T-cell (primary cell): ENCODE data around the gene CNTRL. TPM values are rescaled to one million over a fixed set of nuclear protein-coding genes. Genes with fewer than 3 reads are reported as not detected.

Source experiments
- ATAC-seq, 4 experiments: fragments of 200-7000 bp in 3 of 4; fragments of 150-1000 bp in 1 of 4; cut with Tn5 transposase; replicated peaks in 1 of 4; 1 replicate in 3 of 4; 2 replicates in 1 of 4; pipeline ENCODE4 v1.10.0; 2021; ENCODE audit warnings: moderate library complexity in 3 of 4, mild to moderate bottlenecking in 2 of 4, moderate number of reproducible peaks in 1 of 4
- CTCF ChIA-PET, 2 donors: fragments of 300-600 bp; sonication (Branson Sonifier 250); formaldehyde crosslinking; loops; one replicate each; lab custom pipeline; 2022; ENCODE audit warnings: antibody characterized with exemption in 2 of 2; lab: Charles Lee
- POLR2A ChIA-PET, 2 donors: fragments of 300-600 bp; sonication (Branson Sonifier 250); formaldehyde crosslinking; loops; one replicate each; lab custom pipeline; 2022; ENCODE audit warnings: antibody characterized with exemption in 2 of 2; lab: Charles Lee
- DNase-seq, 35 experiments: peaks; one replicate each; pipeline versions ENCODE4 v3.0.0 to v3.0.0-alpha.2; 2013 to 2023
- H3K27ac ChIP-seq: one replicate; pipeline ENCODE4 v1.5.1; 2013; ENCODE audit warnings: low read length
- H3K27me3 ChIP-seq, 2 experiments: replicated peaks in 1 of 2; 1 replicate in 1 of 2; 2 replicates in 1 of 2; pipeline versions ENCODE4 v1.6.1 to v1.7.0; 2013; ENCODE audit warnings: low read length in 1 of 2, mixed read lengths in 1 of 2; ENCODE audit not compliant: control insufficient read depth in 2 of 2, insufficient read depth in 2 of 2; ENCODE audit errors: extremely low read depth in 1 of 2
- H3K36me3 ChIP-seq, 2 donors: 1 replicate in 1 of 2; 2 replicates in 1 of 2; pipeline versions ENCODE4 v1.6.1 to v1.7.0; 2013; ENCODE audit warnings: low read length in 1 of 2; ENCODE audit not compliant: control insufficient read depth in 2 of 2, insufficient read depth in 1 of 2; ENCODE audit errors: extremely low read depth in 1 of 2
- H3K4me1 ChIP-seq, 2 experiments: 1 replicate in 1 of 2; 2 replicates in 1 of 2; pipeline versions ENCODE4 v1.6.1 to v1.7.0; 2013; ENCODE audit warnings: low read length in 2 of 2, mixed read lengths in 1 of 2; ENCODE audit not compliant: insufficient read depth in 2 of 2, control insufficient read depth in 1 of 2; ENCODE audit errors: extremely low read depth in 1 of 2
- H3K4me3 ChIP-seq, 2 donors: 1 replicate in 1 of 2; 2 replicates in 1 of 2; pipeline versions ENCODE4 v1.5.1 to v1.7.0; 2013; ENCODE audit warnings: mild to moderate bottlenecking in 2 of 2, low read length in 1 of 2, moderate library complexity in 1 of 2; ENCODE audit not compliant: control insufficient read depth in 1 of 2; ENCODE audit errors: extremely low read depth in 1 of 2
- H3K9me3 ChIP-seq: 2 replicates; pipeline ENCODE4 v1.7.0; 2013
- H3K27ac Mint-ChIP-seq, 2 donors: one replicate each; pipeline ENCODE4 v1.8.0; 2020 to 2021; ENCODE audit warnings: mild to moderate bottlenecking in 2 of 2, mixed read lengths in 2 of 2
- H3K27me3 Mint-ChIP-seq, 2 donors: one replicate each; pipeline ENCODE4 v1.8.0; 2021 to 2022; ENCODE audit warnings: mixed read lengths in 2 of 2
- H3K36me3 Mint-ChIP-seq: one replicate; pipeline ENCODE4 v1.8.0; 2021; ENCODE audit warnings: mixed read lengths
- H3K4me1 Mint-ChIP-seq, 3 donors: one replicate each; pipeline ENCODE4 v1.8.0; 2020 to 2022; ENCODE audit warnings: mixed read lengths in 3 of 3, mild to moderate bottlenecking in 1 of 3
- H3K4me3 Mint-ChIP-seq, 3 donors: one replicate each; pipeline ENCODE4 v1.8.0; 2020 to 2022; ENCODE audit warnings: mild to moderate bottlenecking in 3 of 3, mixed read lengths in 3 of 3, moderate library complexity in 3 of 3
- H3K9me3 Mint-ChIP-seq, 3 donors: one replicate each; pipeline ENCODE4 v1.8.0; 2020 to 2022; ENCODE audit warnings: mixed read lengths in 3 of 3
- WGBS: methylation state at CpG from one replicate; pipeline ENCODE4 v1.1.5; 2013; ENCODE audit warnings: missing lambda C conversion rate; ENCODE audit not compliant: insufficient coverage; 5-methylcytosine and 5-hydroxymethylcytosine counted together
- total RNA-seq, 35 experiments: library from RNA in 6 of 35; stranded (reverse) in 6 of 35; fragments of 120-200 nt in 1 of 35; gene quantifications; one replicate each; pipeline versions ENCODE4 v1.2.1 to v1.2.4 and lab custom pipeline; 2013 to 2026

CNTRL gene
- total RNA-seq, 5 donors from 2014 or later (not counting 1 experiment from before 2014, with no cell fraction given), result 84.6 to 101 (median 93.7) TPM

GRCh38 chr9:121140162-121140561 is 65.4 kb downstream of the CNTRL start:
- H3K4me3 Mint-ChIP-seq, result no peak overlapping the region
- peaks cover 81% of the 10 kb centered on the region for H3K36me3 Mint-ChIP-seq
- peak overlapping the region; percentile 29 to 45 for H3K27ac Mint-ChIP-seq
- H3K27me3 Mint-ChIP-seq, result no peaks in the 10 kb centered on the region
- no peaks in the 10 kb centered on the region for H3K4me1 ChIP-seq
- peaks cover 13 to 94% of the 10 kb centered on the region in 2 donors for H3K36me3 ChIP-seq
- H3K9me3 Mint-ChIP-seq, result no peaks in the 10 kb centered on the region
- H3K9me3 ChIP-seq, result no peaks in the 10 kb centered on the region
- no peaks in the 10 kb centered on the region for H3K27me3 ChIP-seq
- WGBS, result no CpG with 5 or more reads among the region's 1 CpG
- ChIA-PET POLR2A (no interaction called here), CTCF (no interaction called here)
- H3K4me1 Mint-ChIP-seq, result peaks cover 5 to 17% (median 12%) of the 10 kb centered on the region in 3 donors
- H3K4me3 ChIP-seq, result no peak overlapping the region
- no peak overlapping the region for H3K27ac ChIP-seq
- no peak for ATAC-seq
- no peak for DNase-seq

GRCh38 chr9:121141306-121141705 is 66.6 kb downstream of the CNTRL start:
- no peaks in the 10 kb centered on the region for H3K9me3 Mint-ChIP-seq
- POLR2A ChIA-PET, result no interaction called here
- no peak overlapping the region for H3K27ac ChIP-seq
- H3K9me3 ChIP-seq, result no peaks in the 10 kb centered on the region
- H3K36me3 ChIP-seq, result peaks cover 17 to 96% of the 10 kb centered on the region in 2 donors
- H3K4me3 ChIP-seq, result no peak overlapping the region
- H3K36me3 Mint-ChIP-seq, result peaks cover 77% of the 10 kb centered on the region
- H3K27ac Mint-ChIP-seq, result peak overlapping the region; percentile 9 to 83
- no peaks in the 10 kb centered on the region for H3K4me1 ChIP-seq
- H3K27me3 ChIP-seq, result no peaks in the 10 kb centered on the region
- no peak overlapping the region for H3K4me3 Mint-ChIP-seq
- ATAC-seq (no peak), DNase-seq (no peak)
- no peaks in the 10 kb centered on the region for H3K27me3 Mint-ChIP-seq
- CTCF ChIA-PET, result interaction anchor here in 1 of 2 donors (0.6 kb wide), 1 partner anchor 159 kb away, joined by 3 read pairs; no protein-coding TSS in a partner anchor
- H3K4me1 Mint-ChIP-seq, result peaks cover 0 to 12% (median 10%) of the 10 kb centered on the region in 3 donors
- 100% methylated on average over 1 of the region's 1 CpG for WGBS

- DNase-seq (no peak), ATAC-seq (no peak)
- H3K9me3 ChIP-seq, result no peaks in the 10 kb centered on the region
- CTCF ChIA-PET, result interaction anchor here in 1 of 2 donors (0.6 kb wide), 1 partner anchor 159 kb away, joined by 3 read pairs; no protein-coding TSS in a partner anchor
- WGBS, result no CpG with 5 or more reads among the region's 1 CpG
- peaks cover 21 to 96% of the 10 kb centered on the region in 2 donors for H3K36me3 ChIP-seq
- peaks cover 0 to 9% (median 9%) of the 10 kb centered on the region in 3 donors for H3K4me1 Mint-ChIP-seq
- peaks cover 79% of the 10 kb centered on the region for H3K36me3 Mint-ChIP-seq
- H3K27ac ChIP-seq, result no peak overlapping the region
- POLR2A ChIA-PET, result no interaction called here
- no peaks in the 10 kb centered on the region for H3K4me1 ChIP-seq
- no peaks in the 10 kb centered on the region for H3K27me3 ChIP-seq
- H3K27me3 Mint-ChIP-seq, result no peaks in the 10 kb centered on the region
- H3K27ac Mint-ChIP-seq, result peak overlapping the region; percentile 9 to 83
- H3K9me3 Mint-ChIP-seq, result no peaks in the 10 kb centered on the region
- no peak overlapping the region for H3K4me3 ChIP-seq
- no peak overlapping the region for H3K4me3 Mint-ChIP-seq
Observed at GRCh38 chr9:121141706-121142105, 67.0 kb downstream of the CNTRL start.

- ChIA-PET POLR2A (no interaction called here), CTCF (interaction anchor here in 1 of 2 donors (1.0 to 1.5 kb wide), 2 partner anchors 12 to 22 kb away, joined by 3 to 4 read pairs; no protein-coding TSS in a partner anchor)
- H3K4me3 ChIP-seq, result no peak overlapping the region
- no peak overlapping the region for H3K4me3 Mint-ChIP-seq
- no peak for DNase-seq
- no peaks in the 10 kb centered on the region for H3K27me3 Mint-ChIP-seq
- no peaks in the 10 kb centered on the region for H3K27me3 ChIP-seq
- no peaks in the 10 kb centered on the region for H3K9me3 Mint-ChIP-seq
- 100% methylated on average over 1 of the region's 2 CpGs for whole genome bisulfite sequencing
- no peaks in the 10 kb centered on the region for H3K4me1 ChIP-seq
- peak overlapping the region in 1 of 2 donors; percentile 41 for H3K27ac Mint-ChIP-seq
- H3K27ac ChIP-seq, result no peak overlapping the region
- ATAC-seq, result no peak
- peaks cover 28 to 99% of the 10 kb centered on the region in 2 donors for H3K36me3 ChIP-seq
- H3K36me3 Mint-ChIP-seq, result peaks cover 86% of the 10 kb centered on the region
- H3K4me1 Mint-ChIP-seq, result peaks cover 0 to 5% (median under 1%) of the 10 kb centered on the region in 3 donors
- no peaks in the 10 kb centered on the region for H3K9me3 ChIP-seq
Observed at GRCh38 chr9:121143771-121144170, 69.0 kb downstream of the CNTRL start.

GRCh38 chr9:121144482-121144881 is 69.7 kb downstream of the CNTRL start:
- POLR2A ChIA-PET, result no interaction called here

GRCh38 chr9:121150188-121150587 is 75.4 kb downstream of the CNTRL start:
- no peaks in the 10 kb centered on the region for H3K27me3 Mint-ChIP-seq
- ChIA-PET CTCF (no interaction called here), POLR2A (no interaction called here)
- Histone ChIP-seq H3K36me3 (peaks cover 26 to 83% of the 10 kb centered on the region in 2 donors), H3K27ac (no peak overlapping the region), H3K4me1 (no peaks in the 10 kb centered on the region), H3K27me3 (no peaks in the 10 kb centered on the region), H3K4me3 (no peak overlapping the region), H3K9me3 (no peaks in the 10 kb centered on the region)
- no peaks in the 10 kb centered on the region for H3K9me3 Mint-ChIP-seq
- H3K36me3 Mint-ChIP-seq, result peaks cover 71% of the 10 kb centered on the region
- 100% methylated on average over 1 of the region's 2 CpGs for WGBS
- no peak overlapping the region for H3K4me3 Mint-ChIP-seq
- H3K4me1 Mint-ChIP-seq, result peaks cover 18 to 29% (median 23%) of the 10 kb centered on the region in 3 donors
- H3K27ac Mint-ChIP-seq, result peak overlapping the region; percentile 2 to 67
- DNase-seq (no peak), ATAC-seq (no peak)

More at GRCh38 chr9:121144482-121144881, 69.7 kb downstream of the CNTRL start:
- H3K27me3 ChIP-seq, result no peaks in the 10 kb centered on the region
- Mint-ChIP-seq H3K27ac (peak overlapping the region; percentile 60 to 69), H3K4me3 (no peak overlapping the region), H3K9me3 (no peaks in the 10 kb centered on the region), H3K27me3 (no peaks in the 10 kb centered on the region), H3K4me1 (peaks cover 0 to 5% (median 0%) of the 10 kb centered on the region in 3 donors), H3K36me3 (peaks cover 84% of the 10 kb centered on the region)
- no peaks in the 10 kb centered on the region for H3K4me1 ChIP-seq
- ATAC-seq (no peak), DNase-seq (no peak)
- CTCF ChIA-PET, result interaction anchor here in 1 of 2 donors (1.5 kb wide), 1 partner anchor 11 kb away, joined by 4 read pairs; no protein-coding TSS in a partner anchor
- no peak overlapping the region for H3K27ac ChIP-seq
- H3K4me3 ChIP-seq, result no peak overlapping the region
- H3K36me3 ChIP-seq, result peaks cover 28 to 97% of the 10 kb centered on the region in 2 donors
- no CpG with 5 or more reads among the region's 2 CpGs for WGBS
- no peaks in the 10 kb centered on the region for H3K9me3 ChIP-seq
